GM21390 (cell line): ENCODE data around the gene KL.
A peak's percentile ranks its signal among the peaks of the same experiment; 100 is the strongest.

ENCODE experiments used
- ATAC-seq: cut with Tn5 transposase; IDR thresholded peaks from one replicate; pipeline ENCODE4 v1.9.1; 2021; ENCODE audit not compliant: unreplicated experiment

KL gene

GRCh38 chr13:33016414-33017322, at the start of gene KL:
TSS of gene KL (plus strand) at chr13:33016423. CDS start at chr13:33016441, 18 bp downstream.
- peak; percentile 33 for ATAC-seq

GRCh38 chr13:32967584-32968182, 48.5 kb upstream of the KL start:
- no peak for ATAC-seq

GRCh38 chr13:32968316-32968715, 47.9 kb upstream of the KL start:
- no peak for ATAC-seq

DNA sequence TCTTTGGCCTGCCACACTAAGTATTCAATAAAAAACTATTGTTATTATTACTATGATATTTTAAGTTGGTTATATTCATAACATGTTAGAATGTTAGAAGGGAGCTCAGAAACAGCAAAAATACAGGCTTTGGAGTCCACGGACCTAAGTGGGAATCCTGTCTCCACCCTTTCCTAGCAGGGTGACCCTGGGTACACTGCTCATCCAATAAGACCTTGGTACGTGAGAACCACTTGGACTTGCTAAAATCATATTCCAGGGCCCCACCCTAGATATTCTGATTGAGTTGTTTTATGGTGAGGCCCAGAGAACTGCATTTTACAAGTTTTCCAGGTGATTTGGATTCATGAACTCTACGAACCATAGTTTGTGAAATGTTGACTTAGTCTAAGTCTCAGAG, 47.4 kb upstream of the KL start:
- ATAC-seq: no peak

GRCh38 chr13:32969516-32969941, 46.7 kb upstream of the KL start:
- ATAC-seq: no peak

GRCh38 chr13:32976056-32976805, 40.0 kb upstream of the KL start:
- ATAC-seq: no peak

- no peak for ATAC-seq
Measured at GRCh38 chr13:32976912-32977311, 39.3 kb upstream of the KL start.

DNA sequence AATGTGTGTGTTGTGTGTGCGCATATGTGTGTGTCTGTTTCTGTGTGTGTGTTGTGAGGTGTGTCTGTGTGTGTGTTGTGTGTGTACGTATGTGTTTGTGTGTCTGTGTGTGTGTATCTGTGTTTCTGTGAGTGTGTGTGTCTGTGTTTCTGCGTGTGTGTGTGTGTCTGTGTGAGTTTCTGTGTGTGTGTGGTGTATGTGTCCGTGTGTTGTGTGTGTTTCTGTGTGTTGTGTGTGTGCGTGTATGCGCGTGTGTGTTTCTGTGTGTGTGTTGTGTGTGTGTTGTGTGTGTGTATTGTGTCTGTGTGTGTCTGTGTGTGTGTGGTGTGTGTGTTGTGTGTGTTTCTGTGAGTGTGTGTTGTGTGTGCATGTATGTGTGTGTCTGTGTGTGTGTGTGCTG, 38.9 kb upstream of the KL start:
- no peak for ATAC-seq

DNA sequence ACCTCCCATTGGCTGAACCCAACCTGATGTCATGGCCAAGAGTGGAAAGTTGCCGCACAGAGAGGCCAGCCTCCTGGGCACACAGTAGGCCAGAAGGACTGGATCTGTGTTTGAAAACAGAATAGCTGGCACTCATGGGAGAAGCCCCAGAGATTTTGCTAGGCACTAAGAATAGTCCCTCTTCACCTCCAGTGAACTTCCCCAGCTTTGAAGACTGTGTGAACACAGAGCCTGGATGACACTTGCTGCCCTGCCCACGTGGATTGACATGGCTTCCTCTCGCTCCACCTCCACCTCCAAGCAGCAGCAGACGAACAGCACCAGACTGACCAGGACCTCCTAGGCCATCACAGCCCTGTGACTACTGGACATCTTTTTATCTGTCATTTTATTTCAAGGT, 37.9 kb upstream of the KL start:
- ATAC-seq: no peak

GRCh38 chr13:32983058-32983457, 33.2 kb upstream of the KL start:
- ATAC-seq: no peak

GRCh38 chr13:32984857-32985626, 31.2 kb upstream of the KL start:
- no peak for ATAC-seq

DNA sequence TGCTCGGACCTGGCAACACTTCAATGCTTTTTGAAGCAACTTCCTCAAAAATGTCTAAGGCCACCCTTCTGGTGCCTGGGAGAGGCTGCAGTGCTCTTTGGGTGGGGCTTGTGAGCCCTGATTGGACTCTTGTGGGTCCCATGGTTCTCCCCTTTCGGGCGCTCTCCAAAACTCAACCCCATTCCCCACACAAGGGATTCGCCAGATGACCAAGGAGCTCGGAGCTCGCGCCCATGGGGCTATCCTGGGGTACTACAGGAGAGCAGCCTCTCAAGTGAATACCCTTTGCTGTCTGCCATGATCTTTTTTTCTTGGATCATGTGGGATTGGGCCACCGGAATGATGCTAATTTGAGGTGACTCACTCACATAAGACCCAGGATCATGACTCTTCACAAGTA, 29.7 kb upstream of the KL start:
- no peak for ATAC-seq

- no peak for ATAC-seq
Measured at GRCh38 chr13:32987462-32987861, 28.8 kb upstream of the KL start.

- ATAC-seq: no peak
Measured at GRCh38 chr13:32988608-32989289, 27.5 kb upstream of the KL start.

GRCh38 chr13:32989290-32989667, 26.9 kb upstream of the KL start:
- no peak for ATAC-seq

DNA sequence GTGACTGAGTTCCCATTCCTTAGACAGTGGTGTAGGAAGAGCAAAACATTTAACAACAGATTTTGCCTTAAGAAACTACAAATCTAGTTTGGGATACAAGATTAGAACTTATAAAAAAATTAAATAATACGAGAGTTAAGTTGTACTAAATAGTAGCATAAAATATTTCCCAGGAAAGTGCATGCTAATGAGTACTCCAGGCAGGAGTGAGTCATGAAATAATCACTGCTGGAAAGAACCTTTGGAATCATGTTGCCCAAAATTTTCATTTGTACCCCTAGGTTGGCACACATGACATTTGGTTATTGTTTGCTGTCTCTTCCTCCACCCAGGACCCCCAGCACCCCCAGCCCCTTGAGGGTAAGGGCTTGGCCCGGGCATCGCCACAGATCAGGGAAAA, 26.3 kb upstream of the KL start:
- ATAC-seq: no peak

DNA sequence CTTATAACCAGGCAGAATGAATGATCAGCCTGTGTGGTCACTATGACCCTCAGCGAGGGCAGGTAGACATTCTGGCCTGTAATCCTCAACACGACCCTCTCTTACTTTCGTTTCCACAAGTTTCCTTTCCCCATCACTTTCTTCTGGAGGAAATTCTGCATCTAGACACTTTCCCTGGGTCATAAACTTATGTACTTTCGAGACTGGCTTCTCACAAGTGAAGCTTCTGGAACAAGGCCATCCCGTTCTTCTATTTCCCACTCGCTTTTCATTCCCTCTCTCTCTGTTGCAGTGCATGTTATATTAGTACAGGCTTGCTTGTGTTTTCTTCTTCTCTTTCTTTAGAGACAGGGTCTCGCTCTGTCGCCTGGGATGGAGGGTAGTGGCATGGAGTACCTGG, 23.1 kb upstream of the KL start:
- no peak for ATAC-seq

DNA sequence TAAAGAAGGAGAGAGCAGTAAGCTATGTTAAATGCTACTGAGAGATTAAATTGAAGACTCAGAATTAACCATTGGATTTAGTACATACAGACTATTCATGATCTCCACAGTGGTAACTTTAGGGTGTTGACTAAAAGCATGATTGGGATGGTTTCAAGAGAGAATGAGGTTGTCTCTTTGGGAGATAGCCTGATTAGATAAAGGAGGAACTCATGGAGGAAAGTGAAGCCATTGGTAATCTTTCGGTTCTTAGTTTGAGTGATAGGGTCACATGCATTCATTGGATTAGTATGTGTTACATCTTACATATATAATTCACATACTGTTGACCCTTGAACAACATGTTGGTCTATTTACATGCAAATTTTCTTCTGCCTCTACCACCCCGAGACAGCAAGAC, 18.8 kb upstream of the KL start:
- no peak for ATAC-seq

DNA sequence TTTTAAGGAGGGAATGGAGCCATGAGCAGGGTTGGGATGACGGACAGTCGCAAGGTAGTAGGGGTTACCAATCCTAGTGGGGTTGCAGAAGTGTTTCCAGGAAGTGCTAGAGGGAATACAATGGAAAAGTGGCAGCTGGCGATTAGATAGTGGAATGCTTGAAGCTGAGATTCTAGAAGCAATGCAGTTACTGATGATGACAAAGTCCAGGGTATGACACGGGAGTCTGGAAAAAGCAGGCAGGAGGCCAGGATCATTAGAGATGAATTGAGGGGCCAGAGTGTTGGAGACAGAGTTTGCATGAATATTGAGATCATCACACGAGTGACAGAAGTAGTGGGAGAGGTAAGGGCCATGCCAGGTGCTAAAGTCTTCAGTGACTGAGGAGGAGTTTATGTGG, 17.3 kb upstream of the KL start:
- no peak for ATAC-seq

- no peak for ATAC-seq
Measured at GRCh38 chr13:33000365-33000764, 15.9 kb upstream of the KL start.
